HL-60/S4 (cell line): ENCODE measurements around the gene MYO1A.

ENCODE experiments used
- in situ Hi-C: fragments of 300-500 bp; cut with MboI; formaldehyde crosslinking; loops from 2 replicates; pipeline ENCODE4 v1.14.3; 2022; ENCODE audit warnings: low sequenced_read_pairs

Gene MYO1A

GRCh38 chr12:57019983-57020719 is 29.8 kb downstream of the MYO1A start:
- in situ Hi-C loops = loop anchor here (10.0 to 25.0 kb wide), 2 partner anchors 95 to 508 kb away; partner anchors contain the start of genes RBMS2 and STAT6

- in situ Hi-C loops = loop anchor here (10.0 to 25.0 kb wide), 2 partner anchors 96 to 507 kb away; partner anchors contain the start of genes RBMS2 and STAT6
These were observed 31.0 kb downstream of the MYO1A start for GRCh38 chr12:57018906-57019305.

- in situ Hi-C loops = loop anchor here (10.0 to 25.0 kb wide), 2 partner anchors 96 to 506 kb away; partner anchors contain the start of genes RBMS2 and STAT6
These were observed 31.6 kb downstream of the MYO1A start for GRCh38 chr12:57018353-57018752.

- in situ Hi-C loops = loop anchor here (10.0 to 25.0 kb wide), 2 partner anchors 98 to 504 kb away; partner anchors contain the start of genes RBMS2 and STAT6
These were observed 33.6 kb downstream of the MYO1A start, which contains the start of gene TAC3 for GRCh38 chr12:57016348-57016747. Gene TAC3, minus strand, starts transcription at chr12:57016529. Its CDS starts 732 bp downstream, at chr12:57015797.

- in situ Hi-C loops = loop anchor here (10.0 to 25.0 kb wide), 2 partner anchors 102 to 501 kb away; partner anchors contain the start of genes RBMS2 and STAT6
These were observed 37.1 kb downstream of the MYO1A start for GRCh38 chr12:57012600-57013465.

- in situ Hi-C loops = loop anchor here (10.0 to 25.0 kb wide), 2 partner anchors 103 to 499 kb away; partner anchors contain the start of genes RBMS2 and STAT6
These were observed 38.2 kb downstream of the MYO1A start for GRCh38 chr12:57011438-57012424.

- in situ Hi-C loops = loop anchor here (10.0 to 25.0 kb wide), 2 partner anchors 104 to 498 kb away; partner anchors contain the start of genes RBMS2 and STAT6
These were observed 39.2 kb downstream of the MYO1A start for GRCh38 chr12:57010627-57011247.

GRCh38 chr12:57009949-57010626 is 39.8 kb downstream of the MYO1A start:
- in situ Hi-C loops = loop anchor here (10.0 to 25.0 kb wide), 3 partner anchors 105 to 498 kb away; partner anchors contain the start of genes RBMS2 and STAT6

- in situ Hi-C loops = loop anchor here (10.0 to 25.0 kb wide), 2 partner anchors 167 to 496 kb away; partner anchors contain the start of gene RBMS2
These were observed 41.8 kb downstream of the MYO1A start for GRCh38 chr12:57008178-57008577.

- in situ Hi-C loops = loop anchor here (10.0 to 25.0 kb wide), 2 partner anchors 168 to 495 kb away; partner anchors contain the start of gene RBMS2
These were observed 43.0 kb downstream of the MYO1A start for GRCh38 chr12:57006809-57007475.

- in situ Hi-C loops = loop anchor here (10.0 to 25.0 kb wide), 2 partner anchors 169 to 494 kb away; partner anchors contain the start of gene RBMS2
These were observed 43.7 kb downstream of the MYO1A start, which contains the start of gene ZBTB39 for GRCh38 chr12:57005980-57006808. Gene ZBTB39, minus strand, starts transcription at chr12:57006546. Its CDS starts 1,629 bp downstream, at chr12:57004917.

GRCh38 chr12:57004651-57005050 is 45.3 kb downstream of the MYO1A start:
- in situ Hi-C loops = loop anchor here (5.0 to 25.0 kb wide), 3 partner anchors 170 to 492 kb away; partner anchors contain the start of gene RBMS2

- in situ Hi-C loops = loop anchor here (5.0 to 25.0 kb wide), 3 partner anchors 171 to 491 kb away; partner anchors contain the start of gene RBMS2
These were observed 46.5 kb downstream of the MYO1A start for GRCh38 chr12:57003395-57003794.

GRCh38 chr12:57001448-57001906 is 48.5 kb downstream of the MYO1A start:
- in situ Hi-C loops = loop anchor here (5.0 to 25.0 kb wide), 3 partner anchors 173 to 489 kb away; partner anchors contain the start of gene RBMS2

GRCh38 chr12:57000393-57000792 is 49.5 kb downstream of the MYO1A start:
- in situ Hi-C loops = loop anchor here (5.0 to 25.0 kb wide), 3 partner anchors 174 to 488 kb away; partner anchors contain the start of gene RBMS2

GRCh38 chr12:56999456-56999855 is 50.5 kb downstream of the MYO1A start:
- in situ Hi-C loops = loop anchor here (10.0 kb wide), 1 partner anchor 165 kb away; no protein-coding TSS in a partner anchor
